HG02981 (cell line): ENCODE data around the gene LZTS2.
A peak's percentile ranks its signal among the peaks of the same experiment; 100 is the strongest.

ENCODE experiments used
- ATAC-seq: cut with Tn5 transposase; IDR thresholded peaks from one replicate; pipeline ENCODE4 v1.9.1; 2021; ENCODE audit warnings: mild to moderate bottlenecking, moderate library complexity; ENCODE audit not compliant: unreplicated experiment

LZTS2 gene

GRCh38 chr10:100997360-100998182 lies 2.0 kb upstream of the LZTS2 start:
- ATAC-seq: no peak

- no peak for ATAC-seq
Observed at GRCh38 chr10:100998183-100998990, 1.2 kb upstream of the LZTS2 start.

DNA sequence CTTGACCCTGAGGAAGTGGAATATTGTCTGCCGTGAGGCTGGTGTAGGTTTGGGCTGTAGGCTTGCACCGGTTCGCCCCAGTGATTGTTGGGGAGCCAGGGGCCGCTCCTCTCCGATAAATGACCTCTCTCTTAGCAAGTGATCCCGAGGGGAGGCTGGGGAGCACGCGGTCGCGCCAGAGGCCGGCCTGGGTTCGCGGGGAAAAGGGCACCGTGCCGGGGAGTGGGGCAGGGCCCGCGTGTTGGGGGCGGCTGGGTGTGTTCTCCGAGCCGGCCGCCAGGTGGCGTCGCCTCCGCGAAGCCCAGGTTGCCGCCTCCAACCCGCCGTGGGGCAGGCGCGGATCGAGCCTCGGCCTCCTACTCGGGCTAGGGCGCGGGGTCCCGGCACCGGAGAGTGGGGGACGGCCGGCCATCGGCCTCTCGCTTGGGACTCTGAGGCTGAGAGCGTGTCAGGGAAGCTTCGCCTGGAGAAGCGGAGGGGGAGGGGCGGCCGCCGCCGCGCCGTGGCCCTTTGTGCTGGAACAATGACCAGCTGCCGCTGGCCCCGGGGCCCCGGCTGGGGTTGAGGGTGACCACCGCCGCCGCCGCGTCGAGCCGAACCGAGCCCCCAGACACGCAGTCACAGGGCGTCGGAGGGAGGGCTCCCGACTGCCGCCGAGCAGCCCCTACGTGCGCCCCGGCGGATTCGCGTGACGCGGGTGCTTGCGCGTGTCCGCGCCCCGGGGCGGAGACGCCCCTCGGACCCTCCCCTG lies 442 bp upstream of the LZTS2 start:
- peak; percentile 45 for ATAC-seq

- no peak for ATAC-seq
Observed at GRCh38 chr10:101000127-101000914, 713 bp downstream of the LZTS2 start.

DNA sequence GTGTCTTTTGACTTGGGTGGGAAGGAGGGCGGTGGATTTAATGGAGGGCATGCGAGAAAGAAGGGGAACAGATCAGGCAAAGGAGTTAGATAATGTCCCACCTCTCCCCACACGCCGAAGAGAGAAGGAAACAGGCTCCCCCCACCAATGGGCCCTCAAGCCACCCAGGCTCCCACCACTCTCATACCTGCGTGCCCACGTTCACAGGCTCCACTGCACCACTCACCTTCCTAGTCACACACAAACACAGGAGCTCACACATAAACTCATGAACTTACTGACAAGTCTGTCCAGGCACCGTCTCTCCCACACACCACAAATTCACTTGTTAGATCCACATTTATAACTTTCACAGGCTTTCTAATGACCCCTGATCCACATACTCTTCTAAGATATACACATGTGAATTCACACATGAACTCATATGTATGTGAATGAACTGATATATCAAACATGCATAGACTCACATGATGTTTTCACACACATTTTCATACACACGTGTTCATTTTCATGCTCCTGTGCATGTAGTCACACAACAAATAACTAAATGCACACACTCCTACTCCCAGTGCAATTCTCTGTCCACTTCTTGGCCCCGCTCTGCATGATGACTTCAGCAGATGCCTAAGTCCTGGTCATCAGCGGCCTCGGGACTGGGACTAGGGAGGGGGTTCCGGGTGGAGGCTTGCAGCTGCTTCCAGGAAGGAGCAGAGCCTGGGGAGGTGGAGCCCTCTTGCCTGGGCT lies 1.5 kb downstream of the LZTS2 start:
- no peak for ATAC-seq

DNA sequence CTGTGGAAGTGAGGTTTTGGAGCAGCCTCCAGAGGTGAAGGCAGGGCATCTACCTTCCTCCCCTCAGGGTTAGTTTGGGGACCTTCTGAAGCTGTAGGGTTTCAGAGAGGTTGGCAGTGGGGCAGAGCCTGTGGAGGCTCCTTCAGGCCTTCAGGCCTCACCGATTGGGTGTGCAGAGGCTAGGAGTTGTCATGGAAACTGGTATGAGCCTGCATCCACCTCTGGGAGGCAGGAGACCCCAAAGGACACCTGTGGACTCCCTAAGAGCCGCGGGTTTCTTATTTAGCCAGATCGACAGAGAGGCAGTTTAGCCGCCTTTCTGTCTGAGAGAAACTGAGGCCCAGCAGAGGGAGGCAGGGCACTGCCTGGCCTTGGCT lies 2.0 kb downstream of the LZTS2 start:
- ATAC-seq: no peak

DNA sequence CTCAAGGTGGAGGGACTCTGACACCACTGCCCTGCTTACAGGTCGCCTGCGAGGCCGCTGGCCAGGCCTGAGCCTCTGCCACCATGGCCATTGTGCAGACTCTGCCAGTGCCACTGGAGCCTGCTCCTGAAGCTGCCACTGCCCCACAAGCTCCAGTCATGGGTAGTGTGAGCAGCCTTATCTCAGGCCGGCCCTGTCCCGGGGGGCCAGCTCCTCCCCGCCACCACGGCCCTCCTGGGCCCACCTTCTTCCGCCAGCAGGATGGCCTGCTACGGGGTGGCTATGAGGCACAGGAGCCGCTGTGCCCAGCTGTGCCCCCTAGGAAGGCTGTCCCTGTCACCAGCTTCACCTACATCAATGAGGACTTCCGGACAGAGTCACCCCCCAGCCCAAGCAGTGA lies 2.8 kb downstream of the LZTS2 start:
- no peak for ATAC-seq

DNA sequence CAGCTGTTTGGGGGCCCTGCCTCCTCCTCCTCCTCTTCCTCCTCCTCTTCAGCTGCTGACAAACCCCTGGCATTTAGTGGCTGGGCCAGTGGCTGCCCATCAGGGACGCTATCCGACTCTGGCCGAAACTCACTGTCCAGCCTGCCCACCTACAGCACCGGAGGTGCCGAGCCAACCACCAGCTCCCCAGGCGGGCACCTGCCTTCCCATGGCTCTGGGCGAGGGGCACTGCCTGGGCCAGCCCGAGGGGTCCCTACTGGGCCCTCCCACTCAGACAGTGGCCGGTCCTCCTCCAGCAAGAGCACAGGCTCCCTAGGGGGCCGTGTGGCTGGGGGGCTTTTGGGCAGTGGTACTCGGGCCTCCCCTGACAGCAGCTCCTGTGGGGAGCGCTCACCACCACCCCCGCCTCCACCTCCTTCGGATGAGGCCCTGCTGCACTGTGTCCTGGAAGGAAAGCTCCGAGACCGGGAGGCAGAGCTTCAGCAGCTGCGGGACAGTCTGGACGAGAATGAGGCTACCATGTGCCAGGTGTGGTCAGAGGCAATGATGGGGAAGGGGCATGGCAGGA lies 4.1 kb downstream of the LZTS2 start:
- no peak for ATAC-seq

- ATAC-seq: no peak
Observed at GRCh38 chr10:101005361-101005760, 5.8 kb downstream of the LZTS2 start.

DNA sequence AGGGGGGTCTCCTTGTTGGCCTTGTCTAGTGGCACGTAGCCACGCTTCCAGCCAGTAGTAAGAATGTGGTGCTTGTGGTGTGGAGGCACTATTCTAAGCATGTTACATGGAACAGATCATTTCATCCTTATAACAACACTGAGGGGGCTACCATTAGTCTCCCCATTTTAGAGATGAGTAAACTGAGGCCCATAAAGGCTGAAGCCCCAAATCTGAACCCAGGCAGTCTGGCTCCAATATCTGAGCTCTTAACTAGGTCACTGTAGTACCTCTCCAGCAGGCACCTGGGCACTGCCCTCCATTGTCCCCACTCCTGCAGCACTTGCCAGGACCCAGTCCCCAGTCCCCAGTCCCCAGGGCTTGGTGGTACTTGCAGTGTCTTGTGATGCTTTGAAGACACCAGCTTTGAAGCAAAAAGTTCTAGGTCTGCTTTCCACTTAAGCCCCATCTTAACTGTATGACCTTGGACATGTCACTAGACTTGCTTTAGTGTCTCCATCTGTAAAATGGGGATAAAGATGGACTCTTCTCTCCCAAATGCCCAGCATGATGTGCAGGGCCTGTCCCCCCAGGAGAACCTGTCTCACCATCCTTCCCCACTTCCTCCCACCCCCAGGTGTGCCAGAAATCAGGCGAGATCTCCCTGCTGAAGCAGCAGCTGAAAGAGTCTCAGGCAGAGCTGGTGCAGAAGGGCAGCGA lies 6.4 kb downstream of the LZTS2 start:
- no peak for ATAC-seq

DNA sequence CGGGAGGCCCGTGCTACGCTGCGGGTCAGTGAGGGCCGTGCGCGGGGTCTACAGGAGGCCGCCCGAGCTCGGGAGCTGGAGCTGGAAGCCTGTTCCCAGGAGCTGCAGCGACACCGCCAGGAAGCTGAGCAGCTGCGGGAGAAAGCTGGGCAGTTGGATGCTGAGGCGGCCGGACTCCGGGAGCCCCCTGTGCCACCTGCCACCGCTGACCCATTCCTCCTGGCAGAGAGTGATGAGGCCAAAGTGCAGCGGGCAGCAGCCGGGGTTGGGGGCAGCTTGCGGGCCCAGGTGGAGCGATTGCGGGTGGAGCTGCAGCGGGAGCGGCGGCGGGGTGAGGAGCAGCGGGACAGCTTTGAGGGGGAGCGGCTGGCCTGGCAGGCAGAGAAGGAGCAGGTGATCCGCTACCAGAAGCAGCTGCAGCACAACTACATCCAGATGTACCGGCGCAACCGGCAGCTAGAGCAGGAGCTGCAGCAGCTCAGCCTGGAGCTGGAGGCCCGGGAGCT lies 7.0 kb downstream of the LZTS2 start:
- no peak for ATAC-seq

GRCh38 chr10:101007099-101007711 lies 7.6 kb downstream of the LZTS2 start:
- no peak for ATAC-seq

DNA sequence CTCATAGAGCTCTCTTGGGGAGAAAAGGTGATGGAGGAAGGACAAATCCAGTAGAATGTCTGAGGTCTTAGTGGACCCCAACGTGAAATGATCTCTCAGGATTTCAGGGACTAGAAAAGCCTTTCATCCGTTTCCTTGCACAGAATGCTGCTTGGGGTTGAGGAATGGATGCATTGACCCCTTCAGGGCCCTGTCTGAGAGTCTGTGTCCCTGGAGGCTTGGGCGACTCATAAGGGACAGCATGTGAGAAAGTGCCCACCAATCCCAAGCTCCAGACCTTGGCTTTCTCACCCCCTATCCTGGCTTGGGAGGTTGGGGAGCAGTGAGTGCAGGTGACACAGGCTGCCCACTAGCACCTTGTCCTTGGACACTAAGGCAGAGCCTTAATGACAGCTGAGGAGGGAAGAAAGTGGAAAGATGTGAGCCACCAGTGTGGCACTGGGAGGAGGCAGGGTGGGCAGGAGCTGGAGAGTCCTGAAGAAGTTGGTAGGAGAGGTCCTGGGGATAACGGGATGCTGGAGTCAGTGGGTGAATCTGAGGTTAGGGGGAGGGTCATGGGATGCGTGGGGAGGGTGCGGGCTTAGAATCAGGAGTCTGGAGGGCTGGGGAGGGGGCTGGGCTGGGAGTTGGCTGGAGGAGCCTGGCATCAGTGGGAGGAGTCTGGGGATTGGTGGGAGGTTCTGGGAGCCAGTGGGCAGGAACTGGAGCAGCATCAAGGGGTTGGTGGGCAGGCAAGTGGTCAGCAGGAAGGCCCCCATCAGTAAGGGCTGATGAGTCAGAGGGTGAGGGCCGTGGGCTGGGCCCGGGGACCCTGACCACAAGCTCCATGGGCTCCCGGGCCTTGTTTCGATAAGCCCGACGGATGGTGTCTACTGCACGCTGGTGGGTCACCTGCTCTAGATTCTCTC lies 8.6 kb downstream of the LZTS2 start:
- no peak for ATAC-seq

GRCh38 chr10:101008823-101009423 lies 9.3 kb downstream of the LZTS2 start:
- no peak for ATAC-seq

DNA sequence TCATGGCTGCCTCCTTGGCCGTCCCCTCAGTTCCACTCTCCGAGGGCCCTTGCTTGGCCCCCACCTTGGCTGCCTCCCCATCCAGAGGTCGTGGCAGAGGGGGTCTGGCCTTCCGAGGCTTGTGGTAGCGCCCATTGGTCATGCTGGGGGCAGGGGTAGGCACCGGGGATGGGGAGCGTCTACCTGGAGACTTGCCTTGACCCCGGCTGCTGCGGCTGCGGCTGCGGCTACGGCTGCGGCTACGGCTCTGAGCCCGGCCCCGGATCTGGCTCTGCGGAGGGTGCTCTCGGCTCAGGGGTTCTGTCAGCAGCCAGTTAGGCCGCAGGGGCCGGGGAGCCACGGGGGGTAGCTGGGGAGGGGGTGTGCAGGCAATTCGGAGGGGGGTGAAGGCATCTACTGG lies 10.7 kb downstream of the LZTS2 start:
- no peak for ATAC-seq

DNA sequence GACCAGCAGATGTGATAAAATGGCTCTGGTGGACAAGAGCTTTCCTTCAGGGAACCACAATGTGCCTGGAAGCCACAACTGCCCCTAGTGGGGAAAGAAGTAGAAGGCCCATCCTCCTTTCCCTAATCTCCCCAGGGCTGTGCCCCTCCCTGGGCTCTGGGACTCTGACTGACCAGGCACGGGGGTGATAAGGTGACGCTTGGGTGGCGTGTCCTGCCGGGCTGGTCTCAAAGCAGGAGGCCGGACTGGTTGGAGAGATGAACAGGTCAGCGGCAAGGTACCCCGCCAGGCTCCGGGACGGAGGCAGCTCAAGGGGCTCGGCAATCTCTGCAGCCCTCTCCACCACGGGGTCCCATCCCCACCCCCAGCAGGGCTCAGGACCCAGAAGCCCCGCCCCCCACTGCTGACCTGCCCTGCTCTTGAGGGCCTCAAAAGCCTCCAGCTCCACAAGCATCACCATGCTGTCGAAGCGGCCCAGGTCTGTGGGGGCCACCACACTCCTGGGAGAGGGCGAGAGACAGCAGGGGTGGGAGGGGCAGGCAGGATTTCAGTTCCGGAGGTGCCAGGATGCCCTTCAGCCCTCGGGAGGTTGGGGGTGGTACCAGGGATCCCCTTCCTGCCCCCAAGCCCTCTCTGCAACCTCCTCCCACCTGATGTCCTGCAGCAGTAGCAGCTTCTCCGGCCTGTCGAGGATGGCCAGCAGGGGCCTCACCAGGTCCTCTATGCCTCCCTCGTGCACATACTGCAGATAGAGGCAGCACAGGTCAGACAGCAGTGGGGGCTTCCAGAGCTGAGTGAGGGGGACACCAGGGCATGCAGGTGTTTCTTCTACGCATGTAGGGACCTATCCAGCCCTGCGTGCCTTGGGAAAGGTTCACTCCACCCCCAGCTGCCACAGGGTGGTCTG lies 12.2 kb downstream of the LZTS2 start:
- ATAC-seq: no peak
